Measurements from ENCODE around the gene SCRN1.
"Not testable (repeated sequence)": the region's sequence is repeated elsewhere in the genome, so short reads cannot be mapped to it uniquely, and the experiment has no call there.

SCRN1 gene

GRCh38 chr7:29893351-29893965, 96.1 kb downstream of the SCRN1 start:
- no peak for DNase-seq

DNA sequence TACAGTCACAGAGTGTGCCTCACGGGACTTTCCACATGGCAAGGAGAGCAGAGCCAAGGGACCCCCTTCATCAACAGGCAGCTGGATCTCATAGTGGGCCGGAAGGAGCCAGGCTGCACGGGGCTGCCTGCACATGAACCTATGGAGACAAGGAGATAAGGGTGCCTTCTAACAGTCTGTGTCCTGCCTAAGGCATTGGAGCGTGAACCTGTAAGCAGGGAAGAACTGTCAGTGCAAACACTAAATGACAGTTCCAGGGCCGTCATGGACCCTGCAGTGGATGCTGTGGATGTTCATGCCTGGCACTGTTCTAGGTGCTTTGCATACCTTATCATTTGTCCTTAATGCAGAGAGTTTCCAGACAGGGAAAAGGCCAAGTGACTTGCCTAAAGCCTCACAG, 97.4 kb downstream of the SCRN1 start:
- DNase-seq, result no peak

- no peak for DNase-seq
These were observed 97.8 kb downstream of the SCRN1 start for GRCh38 chr7:29891766-29892165.

DNA sequence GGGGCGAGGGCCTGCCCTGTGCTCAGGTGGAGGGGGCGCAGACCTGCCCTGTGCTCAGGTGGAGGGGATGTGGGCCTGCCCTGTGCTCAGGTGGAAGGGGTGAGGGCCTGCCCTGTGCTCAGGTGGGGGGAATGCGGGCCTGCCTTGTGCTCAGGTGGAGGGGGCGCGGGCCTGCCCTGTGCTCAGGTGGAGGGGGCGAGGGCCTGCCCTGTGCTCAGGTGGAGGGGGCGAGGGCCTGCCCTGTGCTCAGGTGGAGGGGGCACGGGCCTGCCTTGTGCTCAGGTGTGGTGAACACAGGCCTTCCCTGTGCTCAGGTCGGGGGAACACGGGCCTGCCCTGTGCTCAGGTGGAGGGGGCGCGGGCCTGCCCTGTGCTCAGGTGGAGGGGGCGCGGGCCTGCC, 98.8 kb downstream of the SCRN1 start:
- not testable (repeated sequence) for DNase-seq

DNA sequence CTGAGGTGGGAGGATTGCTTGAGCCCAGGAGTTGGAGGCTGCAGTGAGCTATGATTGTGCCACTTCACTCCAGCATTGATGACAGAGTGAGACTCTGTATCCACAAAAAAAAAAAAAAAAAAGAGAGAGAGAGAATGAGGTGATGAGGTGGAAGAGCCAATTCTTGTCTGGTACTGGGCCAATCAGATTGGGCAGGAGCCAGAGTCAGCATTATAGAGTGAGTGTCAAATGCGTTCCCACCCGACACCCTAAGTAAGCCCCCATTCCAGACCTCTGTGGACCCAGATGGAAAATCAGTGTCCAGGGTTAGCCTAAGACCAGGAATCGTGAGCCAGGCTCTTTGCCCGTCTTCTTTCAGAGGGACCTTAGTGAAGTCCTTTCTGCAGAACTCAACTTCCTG, 99.3 kb downstream of the SCRN1 start:
- DNase-seq, result no peak

DNA sequence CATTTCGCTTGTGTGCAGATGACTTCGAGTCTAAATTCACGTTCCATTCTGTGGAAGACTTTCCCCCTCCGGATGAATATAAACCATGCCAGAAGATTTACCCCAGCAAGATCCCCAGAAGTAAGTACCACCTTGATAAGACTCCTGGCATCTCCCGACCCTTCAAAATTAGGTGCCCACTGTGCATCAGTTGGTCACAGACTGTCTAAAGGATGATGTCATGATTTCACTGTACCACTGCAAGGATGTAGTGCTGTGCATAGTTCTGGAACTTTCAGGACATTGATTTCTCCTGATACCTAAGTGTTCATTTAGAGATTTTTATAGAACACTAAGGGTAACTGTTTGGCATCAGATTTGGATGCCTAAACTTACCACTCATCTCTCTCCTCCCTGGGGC, 100.3 kb downstream of the SCRN1 start:
- DNase-seq, result no peak

DNA sequence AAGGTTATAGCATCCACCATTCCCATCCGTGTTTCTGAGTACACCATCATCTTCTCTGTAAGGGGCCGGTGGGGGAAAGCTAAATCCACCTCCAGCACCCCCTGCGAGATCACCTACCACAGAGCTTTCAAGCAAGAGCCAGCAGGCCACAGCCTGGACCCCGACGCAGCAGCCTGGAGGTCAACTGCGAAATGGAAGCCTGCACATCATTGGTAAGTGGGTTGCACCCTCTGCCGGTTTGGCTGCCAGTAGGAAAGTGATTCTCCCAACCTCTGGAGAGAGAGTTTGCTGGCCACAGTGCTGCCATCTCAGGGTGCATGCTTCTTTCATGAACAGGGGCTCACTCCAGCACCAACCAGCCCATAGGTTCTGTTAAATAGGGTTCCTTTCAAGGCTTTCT, 101.6 kb downstream of the SCRN1 start:
- no peak for DNase-seq

GRCh38 chr7:29886827-29887226, 102.8 kb downstream of the SCRN1 start:
- DNase-seq, result no peak

GRCh38 chr7:29885626-29886025, 104.0 kb downstream of the SCRN1 start:
- DNase-seq, result no peak

- DNase-seq, result peak in 1 of 56 donors; percentile 13
These were observed 105.0 kb downstream of the SCRN1 start for GRCh38 chr7:29884399-29885272.

- DNase-seq, result peak in 1 of 56 donors; percentile 33
These were observed 105.9 kb downstream of the SCRN1 start for GRCh38 chr7:29883462-29884398.

DNA sequence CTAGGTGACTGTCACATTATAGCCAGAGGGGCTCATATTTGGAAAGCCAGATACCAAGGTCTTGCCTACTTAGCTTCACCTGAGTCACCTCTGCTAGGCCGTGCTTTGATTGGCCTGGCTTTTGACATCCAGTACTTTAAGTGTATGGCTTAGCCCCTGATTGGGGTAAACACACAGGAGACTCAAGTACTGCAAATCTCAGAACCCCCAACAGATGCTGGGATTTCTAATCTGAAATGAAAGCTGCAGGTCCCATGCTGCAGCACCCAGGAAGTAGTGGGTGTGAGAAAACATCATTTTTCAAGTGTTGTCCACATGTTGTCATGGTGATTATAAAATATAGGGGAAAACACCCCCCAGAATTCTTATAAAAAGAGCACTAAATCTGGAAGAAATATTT, 107.1 kb downstream of the SCRN1 start:
- DNase-seq, result no peak

GRCh38 chr7:29881724-29882123, 107.9 kb downstream of the SCRN1 start:
- DNase-seq, result no peak

- DNase-seq, result no peak
These were observed 110.0 kb downstream of the SCRN1 start for GRCh38 chr7:29879609-29880008.

- DNase-seq, result peak in 3 of 56 donors; percentile 11 to 53 (median 11)
These were observed 111.4 kb downstream of the SCRN1 start for GRCh38 chr7:29878081-29878688.

DNA sequence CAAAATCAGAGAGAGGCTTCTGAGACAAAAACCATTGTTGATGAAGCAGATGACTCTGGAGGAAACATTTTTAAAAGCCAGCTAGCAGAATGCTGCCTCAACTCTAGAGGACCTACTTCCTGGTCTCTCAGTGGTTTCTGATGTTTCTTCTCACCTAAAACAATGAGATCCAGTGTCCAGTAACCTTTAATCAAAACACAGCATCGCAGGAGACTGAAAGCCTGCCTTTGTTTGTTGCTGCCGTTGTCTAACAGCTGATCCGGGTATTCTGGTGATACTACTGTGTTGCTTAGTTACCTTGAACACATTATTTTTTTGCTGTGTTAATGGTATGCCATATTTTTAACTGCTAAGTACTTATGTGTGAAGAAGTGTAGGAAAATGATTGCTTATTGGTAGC, 112.4 kb downstream of the SCRN1 start:
- DNase-seq, result peak in 4 of 56 donors; percentile 12 to 35 (median 28)

DNA sequence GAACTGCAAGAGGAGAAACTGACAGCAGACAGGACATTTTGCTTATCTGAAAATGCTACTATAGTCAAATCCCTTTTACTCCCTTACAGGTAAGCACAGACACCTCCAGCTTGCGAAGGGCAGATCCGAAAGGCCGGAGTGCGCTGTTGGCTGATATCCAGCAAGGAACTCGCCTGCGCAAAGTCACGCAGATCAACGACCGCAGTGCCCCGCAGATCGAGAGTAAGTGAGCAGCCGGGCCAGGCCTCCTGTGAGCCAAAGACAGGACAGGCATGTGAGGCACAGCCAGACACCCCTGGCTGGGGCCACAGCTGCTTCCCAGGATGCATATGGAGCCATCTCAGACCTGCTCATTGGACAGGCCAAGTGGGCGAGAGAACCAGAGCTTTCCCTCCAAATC, 113.9 kb downstream of the SCRN1 start:
- DNase-seq, result no peak

- DNase-seq, result no peak
These were observed 115.8 kb downstream of the SCRN1 start for GRCh38 chr7:29873644-29874294.

DNA sequence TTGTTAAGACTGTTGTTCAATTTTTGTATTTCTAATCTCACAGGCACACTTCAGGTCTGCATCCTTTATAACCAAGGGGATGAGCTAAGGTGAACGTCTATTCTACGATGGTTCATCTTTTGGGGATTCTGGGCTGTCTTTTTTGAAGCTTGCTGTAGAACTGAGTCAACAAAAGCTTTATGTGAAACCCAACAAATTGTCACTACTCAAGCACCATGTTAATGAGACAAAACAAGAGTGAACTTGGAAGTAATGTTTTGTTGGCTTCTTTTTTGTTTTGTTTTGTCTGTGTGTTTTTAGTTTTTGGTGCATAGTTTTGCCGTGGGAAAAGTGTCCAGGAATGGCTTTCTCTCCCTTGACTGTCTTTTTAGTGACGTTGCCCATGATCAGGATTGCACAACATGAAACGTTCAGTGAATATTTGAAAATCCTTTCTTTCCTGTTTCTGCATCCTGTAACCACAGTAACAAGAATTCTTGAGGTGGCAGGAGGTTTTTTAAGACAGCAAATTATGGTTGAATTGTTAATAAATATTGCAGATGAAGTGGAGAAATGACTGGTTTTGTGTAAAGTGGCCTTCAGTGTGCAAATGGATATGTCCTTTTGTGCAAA, 117.7 kb downstream of the SCRN1 start:
- DNase-seq, result no peak

Measured in nucleus accumbens (tissue), 56 donors.